Neural cell (in vitro differentiated cells): ENCODE data around the gene SMIM17. TPM values are rescaled to one million over a fixed set of nuclear protein-coding genes. Genes with fewer than 3 reads are reported as not detected.

Experiments
- H2AFZ ChIP-seq: fragments of 200-600, 300-800 bp; sonication (generic), shearing (Covaris generic); 2 replicates; pipeline ENCODE4 v1.6.0; 2014; ENCODE audit warnings: low read depth, mild to moderate bottlenecking, antibody characterized with exemption, low read length, moderate library complexity
- H3F3A ChIP-seq: fragments of 200-600 bp; shearing (Covaris generic); 2 replicates; pipeline ENCODE4 v1.6.1; 2016; ENCODE audit warnings: mild to moderate bottlenecking, moderate library complexity, mixed read lengths, antibody characterized with exemption, low read length; ENCODE audit not compliant: insufficient read depth, poor library complexity, severe bottlenecking
- H3K27ac ChIP-seq: fragments of 200-600, 300-800 bp; sonication (generic), shearing (Covaris generic); 2 replicates; pipeline ENCODE4 v1.5.1; 2014; ENCODE audit warnings: mild to moderate bottlenecking, low read length, moderate library complexity
- H3K27me3 ChIP-seq: fragments of 300-800, 200-600 bp; sonication (generic), shearing (Covaris generic); 2 replicates; pipeline ENCODE4 v1.6.0; 2014; ENCODE audit warnings: mild to moderate bottlenecking, low read depth, low read length, moderate library complexity; ENCODE audit not compliant: insufficient read depth
- H3K36me3 ChIP-seq: fragments of 300-800, 200-600 bp; sonication (generic), shearing (Covaris generic); 2 replicates; pipeline ENCODE4 v1.5.1; 2014; ENCODE audit warnings: mild to moderate bottlenecking, antibody characterized with exemption, low read length, moderate library complexity; ENCODE audit not compliant: insufficient read depth
- H3K4me2 ChIP-seq: fragments of 300-800, 200-600 bp; sonication (generic), shearing (Covaris generic); 2 replicates; pipeline ENCODE4 v1.6.0; 2014; ENCODE audit warnings: mild to moderate bottlenecking, low read length
- H3K4me3 ChIP-seq: fragments of 300-800, 200-600 bp; sonication (generic), shearing (Covaris generic); 2 replicates; pipeline ENCODE4 v1.5.1; 2014; ENCODE audit warnings: mild to moderate bottlenecking, low read length, moderate library complexity
- H3K79me2 ChIP-seq: fragments of 200-600 bp; shearing (Covaris generic); replicated peaks from 2 replicates; pipeline ENCODE4 v1.6.0; 2014; ENCODE audit warnings: mild to moderate bottlenecking, low read length, moderate library complexity; ENCODE audit not compliant: insufficient read depth
- H3K9ac ChIP-seq: fragments of 300-800, 200-600 bp; sonication (generic), shearing (Covaris generic); 2 replicates; pipeline ENCODE4 v1.6.1; 2016; ENCODE audit warnings: mild to moderate bottlenecking, low read length, mixed read lengths
- H3K9me2 ChIP-seq: fragments of 200-600 bp; shearing (Covaris generic); 2 replicates; pipeline ENCODE4 v1.6.1; 2016; ENCODE audit warnings: mild to moderate bottlenecking, low read length, mixed read lengths; ENCODE audit not compliant: insufficient read depth
- H3K9me3 ChIP-seq: fragments of 200-600, 300-800 bp; sonication (generic), shearing (Covaris generic); 2 replicates; pipeline ENCODE4 v1.6.1; 2016; ENCODE audit warnings: mild to moderate bottlenecking, mixed run types, low read length, moderate library complexity, mixed read lengths
- H4K20me1 ChIP-seq: fragments of 200-600 bp; shearing (Covaris generic); 2 replicates; pipeline ENCODE4 v1.6.1; 2016; ENCODE audit warnings: mild to moderate bottlenecking, mixed run types; ENCODE audit not compliant: insufficient read depth
- EP300 ChIP-seq: fragments of 450-650 bp; conservative IDR thresholded peaks from 2 replicates; pipeline ENCODE4 v1.6.1; 2014; ENCODE audit warnings: antibody characterized with exemption, mild to moderate bottlenecking, moderate library complexity; ENCODE audit not compliant: poor library complexity, severe bottlenecking
- EZH2 ChIP-seq: fragments of 200-600, 300-800 bp; shearing (Covaris generic), sonication (generic); IDR thresholded peaks from 2 replicates; pipeline ENCODE4 v1.6.1; 2014; ENCODE audit warnings: antibody characterized with exemption, low read length, borderline replicate concordance, mild to moderate bottlenecking; ENCODE audit not compliant: insufficient read depth, poor library complexity, severe bottlenecking
- MXI1 ChIP-seq: fragments of 450-650 bp; conservative IDR thresholded peaks from 2 replicates; pipeline ENCODE4 v1.6.1; 2014; ENCODE audit warnings: antibody characterized with exemption, mild to moderate bottlenecking; ENCODE audit not compliant: poor library complexity, severe bottlenecking
- POLR2AphosphoS5 ChIP-seq: IDR thresholded peaks from 2 replicates; pipeline ENCODE4 v1.6.1; 2012
- RAD21 ChIP-seq: fragments of 450-650 bp; conservative IDR thresholded peaks from 2 replicates; pipeline ENCODE4 v1.6.1; 2014; ENCODE audit warnings: antibody characterized with exemption, mild to moderate bottlenecking, moderate library complexity
- SMC3 ChIP-seq: fragments of 450-650 bp; conservative IDR thresholded peaks from 2 replicates; pipeline ENCODE4 v1.6.1; 2014; ENCODE audit warnings: antibody characterized with exemption, mild to moderate bottlenecking, moderate library complexity; ENCODE audit not compliant: poor library complexity
- TAF1 ChIP-seq: IDR thresholded peaks from 2 replicates; pipeline ENCODE4 v1.6.1; 2012; ENCODE audit warnings: low read depth
- polyA plus RNA-seq: library from polyadenylated mRNA; depleted of rRNA; stranded (reverse); fragments of >200 nt; gene quantifications from 2 replicates; pipeline ENCODE4 v1.2.3, GENCODE V29; 2014
- TF ChIP-seq, protein P1 (sequence below): IDR thresholded peaks from 2 replicates; pipeline ENCODE4 v1.6.1; 2012; ENCODE audit warnings: borderline replicate concordance
- TF ChIP-seq, protein P2 (sequence below): fragments of 450-650 bp; IDR thresholded peaks from 2 replicates; pipeline ENCODE4 v1.5.1; 2014; ENCODE audit warnings: antibody characterized with exemption, mild to moderate bottlenecking, moderate library complexity; ENCODE audit not compliant: poor library complexity, severe bottlenecking

Gene SMIM17
- polyA plus RNA-seq, 1 donor from 2014 or later, result 14.2 TPM

DNA sequence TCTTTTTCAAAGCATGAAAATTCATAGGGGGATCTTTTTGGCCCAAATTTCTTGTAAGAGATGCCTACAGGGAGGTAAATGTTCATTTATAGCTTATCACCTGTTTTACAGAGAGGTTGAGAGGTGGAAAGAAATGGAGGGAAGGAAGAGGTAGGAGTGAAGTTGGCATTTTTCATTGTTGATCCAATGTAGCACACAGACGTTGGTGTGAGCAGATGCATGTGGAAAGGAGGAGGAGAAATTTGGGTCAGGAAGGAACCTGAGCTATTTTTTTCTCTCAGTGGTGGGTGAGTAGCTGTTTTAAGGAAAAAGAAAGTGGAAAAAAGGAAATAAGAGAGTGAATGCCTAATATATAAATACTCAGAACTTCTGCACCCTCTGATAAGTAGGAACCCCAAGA, 9.9 kb upstream of the SMIM17 start:
- TF ChIP-seq TAF1 (no peak), MXI1 (no peak), EP300 (no peak), POLR2AphosphoS5 (no peak), RAD21 (no peak), SMC3 (no peak), EZH2 (no peak)
- TF ChIP-seq, protein P1, sequence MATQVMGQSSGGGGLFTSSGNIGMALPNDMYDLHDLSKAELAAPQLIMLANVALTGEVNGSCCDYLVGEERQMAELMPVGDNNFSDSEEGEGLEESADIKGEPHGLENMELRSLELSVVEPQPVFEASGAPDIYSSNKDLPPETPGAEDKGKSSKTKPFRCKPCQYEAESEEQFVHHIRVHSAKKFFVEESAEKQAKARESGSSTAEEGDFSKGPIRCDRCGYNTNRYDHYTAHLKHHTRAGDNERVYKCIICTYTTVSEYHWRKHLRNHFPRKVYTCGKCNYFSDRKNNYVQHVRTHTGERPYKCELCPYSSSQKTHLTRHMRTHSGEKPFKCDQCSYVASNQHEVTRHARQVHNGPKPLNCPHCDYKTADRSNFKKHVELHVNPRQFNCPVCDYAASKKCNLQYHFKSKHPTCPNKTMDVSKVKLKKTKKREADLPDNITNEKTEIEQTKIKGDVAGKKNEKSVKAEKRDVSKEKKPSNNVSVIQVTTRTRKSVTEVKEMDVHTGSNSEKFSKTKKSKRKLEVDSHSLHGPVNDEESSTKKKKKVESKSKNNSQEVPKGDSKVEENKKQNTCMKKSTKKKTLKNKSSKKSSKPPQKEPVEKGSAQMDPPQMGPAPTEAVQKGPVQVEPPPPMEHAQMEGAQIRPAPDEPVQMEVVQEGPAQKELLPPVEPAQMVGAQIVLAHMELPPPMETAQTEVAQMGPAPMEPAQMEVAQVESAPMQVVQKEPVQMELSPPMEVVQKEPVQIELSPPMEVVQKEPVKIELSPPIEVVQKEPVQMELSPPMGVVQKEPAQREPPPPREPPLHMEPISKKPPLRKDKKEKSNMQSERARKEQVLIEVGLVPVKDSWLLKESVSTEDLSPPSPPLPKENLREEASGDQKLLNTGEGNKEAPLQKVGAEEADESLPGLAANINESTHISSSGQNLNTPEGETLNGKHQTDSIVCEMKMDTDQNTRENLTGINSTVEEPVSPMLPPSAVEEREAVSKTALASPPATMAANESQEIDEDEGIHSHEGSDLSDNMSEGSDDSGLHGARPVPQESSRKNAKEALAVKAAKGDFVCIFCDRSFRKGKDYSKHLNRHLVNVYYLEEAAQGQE, result no peak
- TF ChIP-seq, protein P2, sequence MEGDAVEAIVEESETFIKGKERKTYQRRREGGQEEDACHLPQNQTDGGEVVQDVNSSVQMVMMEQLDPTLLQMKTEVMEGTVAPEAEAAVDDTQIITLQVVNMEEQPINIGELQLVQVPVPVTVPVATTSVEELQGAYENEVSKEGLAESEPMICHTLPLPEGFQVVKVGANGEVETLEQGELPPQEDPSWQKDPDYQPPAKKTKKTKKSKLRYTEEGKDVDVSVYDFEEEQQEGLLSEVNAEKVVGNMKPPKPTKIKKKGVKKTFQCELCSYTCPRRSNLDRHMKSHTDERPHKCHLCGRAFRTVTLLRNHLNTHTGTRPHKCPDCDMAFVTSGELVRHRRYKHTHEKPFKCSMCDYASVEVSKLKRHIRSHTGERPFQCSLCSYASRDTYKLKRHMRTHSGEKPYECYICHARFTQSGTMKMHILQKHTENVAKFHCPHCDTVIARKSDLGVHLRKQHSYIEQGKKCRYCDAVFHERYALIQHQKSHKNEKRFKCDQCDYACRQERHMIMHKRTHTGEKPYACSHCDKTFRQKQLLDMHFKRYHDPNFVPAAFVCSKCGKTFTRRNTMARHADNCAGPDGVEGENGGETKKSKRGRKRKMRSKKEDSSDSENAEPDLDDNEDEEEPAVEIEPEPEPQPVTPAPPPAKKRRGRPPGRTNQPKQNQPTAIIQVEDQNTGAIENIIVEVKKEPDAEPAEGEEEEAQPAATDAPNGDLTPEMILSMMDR, result no peak
- H2AFZ ChIP-seq, result no peak overlapping the region
- H3K4me3 ChIP-seq, result no peak overlapping the region
- no peak overlapping the region for H3K4me2 ChIP-seq
- H3K36me3 ChIP-seq, result peaks cover 3% of the 10 kb centered on the region
- H3K9ac ChIP-seq, result no peak overlapping the region
- no peak overlapping the region for H3K27ac ChIP-seq
- H3K79me2 ChIP-seq, result no peaks in the 10 kb centered on the region
- no peaks in the 10 kb centered on the region for H3F3A ChIP-seq
- no peaks in the 10 kb centered on the region for H3K27me3 ChIP-seq
- no peaks in the 10 kb centered on the region for H3K9me2 ChIP-seq
- H4K20me1 ChIP-seq, result no peaks in the 10 kb centered on the region
- H3K9me3 ChIP-seq, result peaks cover 25% of the 10 kb centered on the region

DNA sequence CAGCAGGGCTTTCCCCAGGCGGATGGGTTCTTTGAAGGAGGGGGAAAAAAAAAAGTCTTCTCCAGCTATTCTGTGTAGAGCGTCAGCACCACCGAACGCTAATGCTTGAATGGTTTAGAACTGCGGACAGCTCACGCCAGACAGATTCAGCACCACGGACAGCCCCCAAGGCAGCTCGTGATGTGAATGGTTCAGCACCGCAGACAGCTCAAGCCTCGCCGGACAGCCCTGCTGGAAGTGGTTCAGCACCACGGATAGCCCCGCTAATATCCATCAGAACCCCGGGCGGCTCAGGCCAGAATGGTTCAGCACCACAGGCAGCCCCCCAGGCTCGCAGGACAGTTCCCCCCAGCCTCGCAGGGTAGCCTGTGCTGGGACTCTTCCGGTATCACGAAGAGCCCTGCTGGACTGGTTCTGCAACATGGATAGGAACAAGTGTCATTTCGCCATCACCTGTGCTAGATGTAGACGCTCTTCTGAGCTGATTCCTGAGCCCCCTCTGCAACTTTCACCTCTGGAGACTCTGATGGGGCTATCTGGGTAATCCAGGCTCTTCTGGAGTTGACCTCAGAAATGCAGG, 4.9 kb upstream of the SMIM17 start:
- no peaks in the 10 kb centered on the region for H3F3A ChIP-seq
- TF ChIP-seq, protein P2, result no peak
- TF ChIP-seq, protein P1, result peak; percentile 97
- H4K20me1 ChIP-seq, result no peaks in the 10 kb centered on the region
- no peak overlapping the region for H3K27ac ChIP-seq
- no peaks in the 10 kb centered on the region for H3K27me3 ChIP-seq
- no peak overlapping the region for H3K9ac ChIP-seq
- H3K9me3 ChIP-seq, result peaks cover 20% of the 10 kb centered on the region
- no peaks in the 10 kb centered on the region for H3K79me2 ChIP-seq
- H3K4me3 ChIP-seq, result no peak overlapping the region
- no peak overlapping the region for H3K4me2 ChIP-seq
- peaks cover under 1% of the 10 kb centered on the region for H3K36me3 ChIP-seq
- H3K9me2 ChIP-seq, result no peaks in the 10 kb centered on the region
- H2AFZ ChIP-seq, result no peak overlapping the region
